IPS-18a (cell line): Measurements from ENCODE around the gene SGTA.

Source experiments
- H3K27ac ChIP-seq: one replicate; pipeline ENCODE4 v1.5.1; 2013; ENCODE audit warnings: low read length
- H3K27me3 ChIP-seq: one replicate; pipeline ENCODE4 v1.6.1; 2013; ENCODE audit warnings: mild to moderate bottlenecking, low read length; ENCODE audit not compliant: control insufficient read depth, insufficient read depth
- H3K36me3 ChIP-seq: one replicate; pipeline ENCODE4 v1.6.1; 2013; ENCODE audit warnings: low read depth, low read length; ENCODE audit not compliant: control insufficient read depth
- H3K4me1 ChIP-seq: one replicate; pipeline ENCODE4 v1.6.1; 2013; ENCODE audit warnings: low read depth, low read length; ENCODE audit not compliant: control insufficient read depth
- H3K4me3 ChIP-seq: one replicate; pipeline ENCODE4 v1.5.1; 2013; ENCODE audit warnings: low read length
- H3K9ac ChIP-seq: one replicate; pipeline ENCODE4 v1.6.1; 2013; ENCODE audit warnings: mild to moderate bottlenecking, low read length, moderate library complexity
- H3K9me3 ChIP-seq: one replicate; pipeline ENCODE4 v1.6.1; 2013; ENCODE audit warnings: low read depth, low read length; ENCODE audit not compliant: control insufficient read depth

SGTA gene

DNA sequence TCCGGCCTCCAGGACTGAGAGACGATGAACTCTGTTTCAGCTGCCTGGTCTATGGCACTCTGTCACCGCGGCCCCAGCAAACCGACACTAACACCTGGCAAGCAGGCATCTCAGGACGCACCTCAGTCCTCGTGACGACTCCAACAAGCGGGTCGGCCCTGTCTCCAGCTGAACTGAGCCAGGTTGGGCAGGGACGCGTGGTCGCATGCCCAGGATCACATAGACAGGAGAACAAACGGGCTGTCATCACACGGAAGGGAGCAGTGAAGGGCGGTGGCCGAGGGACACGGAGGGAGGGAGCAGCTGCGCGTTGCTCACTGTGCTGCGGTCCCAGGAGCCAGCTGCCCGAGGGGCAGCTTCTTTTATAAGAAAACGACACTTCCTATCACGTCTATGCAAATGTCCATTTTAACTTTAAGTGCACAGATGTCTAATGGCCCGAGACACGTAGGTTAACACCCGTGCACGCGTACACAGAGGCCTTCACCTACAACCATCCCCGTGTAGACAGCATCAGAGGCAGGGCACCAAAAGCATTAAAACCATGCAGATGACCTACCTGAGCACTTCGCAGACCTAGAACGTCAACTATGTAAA, 8.9 kb downstream of the SGTA start:
- no peaks in the 10 kb centered on the region for H3K9me3 ChIP-seq
- no peak overlapping the region for H3K9ac ChIP-seq
- no peak overlapping the region for H3K4me3 ChIP-seq
- no peaks in the 10 kb centered on the region for H3K36me3 ChIP-seq
- no peaks in the 10 kb centered on the region for H3K4me1 ChIP-seq
- H3K27me3 ChIP-seq = no peaks in the 10 kb centered on the region
- no peak overlapping the region for H3K27ac ChIP-seq

DNA sequence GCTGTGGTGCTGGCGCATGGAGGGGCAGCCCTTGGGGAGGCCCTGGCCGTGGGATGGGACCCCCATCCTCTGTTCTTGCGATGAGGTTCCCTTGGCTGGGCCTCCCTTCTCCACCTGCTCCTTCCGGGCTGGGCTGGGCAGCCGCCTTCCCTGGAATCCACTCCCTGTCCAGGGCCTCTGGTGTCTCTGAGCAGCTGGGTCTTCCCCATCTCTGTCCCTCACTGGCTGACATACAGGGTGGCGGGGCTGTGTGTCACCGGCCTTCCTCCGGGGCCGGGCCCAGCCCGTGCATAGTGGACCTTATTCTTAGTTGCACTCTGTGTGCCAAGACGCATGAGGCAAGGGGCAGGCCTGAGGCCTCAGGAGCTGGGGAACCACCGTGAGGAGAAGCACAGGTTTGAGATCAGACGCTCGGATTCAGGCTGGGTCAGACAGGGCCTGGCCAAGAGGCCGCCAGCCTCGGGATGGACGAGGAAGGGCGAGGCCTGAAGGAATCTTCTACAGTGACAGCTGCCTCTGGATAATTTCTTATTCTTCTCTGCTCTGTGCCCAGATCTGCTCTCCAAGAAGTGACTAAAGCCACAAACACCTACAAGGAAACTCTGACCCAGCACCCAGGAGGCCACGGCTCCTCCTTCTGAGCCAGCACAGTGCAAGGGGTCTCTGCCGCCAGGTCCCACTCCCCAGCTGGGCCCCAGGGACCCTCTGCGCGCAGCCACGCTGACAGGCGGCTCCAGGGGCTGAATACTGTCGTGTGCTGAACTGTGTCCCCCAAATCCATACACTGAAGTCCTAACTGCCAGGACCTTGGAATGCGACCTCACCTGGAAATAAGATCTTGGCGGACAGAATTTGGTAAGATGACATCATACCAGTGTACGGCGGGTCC, 11.0 kb downstream of the SGTA start:
- no peaks in the 10 kb centered on the region for H3K27me3 ChIP-seq
- H3K9me3 ChIP-seq = no peaks in the 10 kb centered on the region
- no peak overlapping the region for H3K9ac ChIP-seq
- H3K27ac ChIP-seq = no peak overlapping the region
- H3K4me1 ChIP-seq = no peaks in the 10 kb centered on the region
- no peak overlapping the region for H3K4me3 ChIP-seq
- peaks cover 4% of the 10 kb centered on the region for H3K36me3 ChIP-seq

DNA sequence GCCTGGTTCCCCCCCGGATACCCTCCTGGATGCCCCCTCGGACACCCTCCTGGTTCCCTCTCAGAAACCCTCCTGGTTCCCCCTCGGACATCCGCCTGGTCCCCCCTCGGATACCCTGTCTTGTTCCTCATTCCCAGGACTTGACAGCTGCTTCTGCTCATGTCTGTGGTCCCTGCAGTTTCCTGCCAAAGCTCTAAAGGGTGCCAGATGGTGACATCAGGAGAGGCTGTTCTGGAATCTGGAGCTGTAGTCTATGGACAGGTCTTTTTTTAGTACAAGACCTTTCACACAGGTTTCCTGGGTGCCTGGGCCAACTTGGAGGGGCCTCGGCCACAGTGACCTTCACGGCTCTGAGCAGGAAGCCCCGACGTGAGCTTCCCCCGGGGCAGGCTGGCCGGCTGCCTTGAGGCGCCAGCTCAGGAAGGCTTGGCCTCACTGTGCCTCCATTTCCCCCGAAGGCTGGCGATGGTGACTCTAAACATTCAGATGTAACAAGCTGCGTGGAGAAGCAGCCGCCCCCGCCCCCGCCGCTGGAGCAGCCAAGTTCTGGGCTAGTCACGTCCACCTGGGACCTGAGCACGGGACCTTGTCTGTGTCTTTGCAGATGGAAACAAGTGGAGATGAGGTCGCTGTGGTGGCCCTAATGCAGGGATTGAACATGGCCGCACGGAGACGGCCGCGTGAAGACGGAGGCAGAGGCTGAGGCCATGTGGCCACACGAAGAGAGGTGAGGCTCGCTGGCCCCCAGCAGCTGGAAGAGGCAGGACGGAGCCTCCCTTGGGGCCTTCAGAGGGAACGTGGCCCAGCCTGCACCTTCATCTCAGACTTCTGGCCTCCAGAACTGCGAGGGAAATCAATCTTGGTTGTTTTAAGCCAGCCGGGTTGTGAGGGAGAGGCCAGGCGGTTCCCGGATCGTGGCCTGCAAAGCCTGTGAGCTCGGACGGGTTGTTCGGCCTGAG, 12.7 kb downstream of the SGTA start:
- no peaks in the 10 kb centered on the region for H3K27me3 ChIP-seq
- H3K9me3 ChIP-seq = no peaks in the 10 kb centered on the region
- no peak overlapping the region for H3K27ac ChIP-seq
- H3K4me3 ChIP-seq = no peak overlapping the region
- H3K9ac ChIP-seq = no peak overlapping the region
- no peaks in the 10 kb centered on the region for H3K4me1 ChIP-seq
- H3K36me3 ChIP-seq = peaks cover 14% of the 10 kb centered on the region

DNA sequence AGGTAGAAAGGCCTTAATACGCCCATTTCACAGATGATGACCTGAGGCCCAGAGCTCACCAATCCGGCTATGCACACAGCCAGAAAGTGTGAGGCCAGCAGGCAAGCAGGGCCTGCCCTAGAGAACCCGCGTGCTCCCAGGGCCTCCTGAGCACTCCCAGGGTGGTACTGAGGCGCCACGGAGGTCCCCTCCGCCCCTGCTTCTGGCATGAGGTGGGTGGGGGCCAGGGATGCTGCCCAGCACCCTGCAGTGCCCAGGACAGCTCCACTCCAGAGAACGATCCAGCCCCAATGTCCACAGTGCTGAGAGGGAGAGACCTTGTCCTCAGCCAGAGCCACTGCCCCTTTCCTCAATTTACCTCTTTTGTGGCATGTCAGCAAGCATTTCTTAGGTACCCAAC, 13.9 kb downstream of the SGTA start:
- Histone ChIP-seq H3K27me3 (no peaks in the 10 kb centered on the region), H3K27ac (no peak overlapping the region), H3K9ac (no peak overlapping the region), H3K4me3 (no peak overlapping the region), H3K9me3 (no peaks in the 10 kb centered on the region), H3K36me3 (peaks cover 24% of the 10 kb centered on the region), H3K4me1 (no peaks in the 10 kb centered on the region)

DNA sequence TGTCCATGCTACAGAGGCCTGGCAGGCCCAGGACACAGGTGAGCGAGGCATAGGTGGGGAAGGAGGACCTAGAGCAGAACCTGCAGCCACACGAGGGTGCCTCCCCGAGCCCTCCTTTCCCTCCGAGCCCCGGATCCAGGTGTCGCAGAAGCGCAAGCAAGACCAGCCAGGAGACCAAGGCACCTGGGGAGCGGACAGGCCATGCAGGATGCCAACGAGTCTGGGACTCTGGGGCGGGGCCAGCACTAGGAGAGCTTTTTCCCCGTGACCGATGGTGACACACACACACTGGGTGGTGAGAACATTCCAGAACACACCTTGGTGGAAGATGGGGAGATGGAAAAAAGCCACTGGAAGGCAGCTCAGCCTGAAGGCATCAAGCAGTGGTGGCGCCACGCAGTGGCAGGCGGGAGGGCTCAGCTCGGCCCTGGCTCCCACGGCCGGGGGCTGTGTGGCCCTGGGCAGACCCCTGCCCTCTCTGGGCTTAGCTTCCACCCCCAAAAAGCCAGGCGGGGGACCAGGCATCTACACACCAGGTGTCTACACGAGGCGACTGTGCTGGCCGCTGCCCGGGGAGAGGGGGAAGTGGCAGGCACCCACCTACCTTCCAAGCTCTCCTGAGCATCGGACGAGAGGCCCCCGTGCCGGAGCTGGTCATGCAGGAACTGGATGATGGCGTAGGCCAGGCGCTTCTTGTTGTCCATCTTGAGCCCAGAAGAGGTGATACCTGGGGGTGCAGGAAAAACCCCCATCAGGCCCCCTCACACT, 14.5 kb downstream of the SGTA start:
- Histone ChIP-seq H3K4me3 (no peak overlapping the region), H3K4me1 (no peaks in the 10 kb centered on the region), H3K9ac (no peak overlapping the region), H3K27me3 (no peaks in the 10 kb centered on the region), H3K36me3 (peaks cover 30% of the 10 kb centered on the region), H3K9me3 (no peaks in the 10 kb centered on the region), H3K27ac (no peak overlapping the region)

DNA sequence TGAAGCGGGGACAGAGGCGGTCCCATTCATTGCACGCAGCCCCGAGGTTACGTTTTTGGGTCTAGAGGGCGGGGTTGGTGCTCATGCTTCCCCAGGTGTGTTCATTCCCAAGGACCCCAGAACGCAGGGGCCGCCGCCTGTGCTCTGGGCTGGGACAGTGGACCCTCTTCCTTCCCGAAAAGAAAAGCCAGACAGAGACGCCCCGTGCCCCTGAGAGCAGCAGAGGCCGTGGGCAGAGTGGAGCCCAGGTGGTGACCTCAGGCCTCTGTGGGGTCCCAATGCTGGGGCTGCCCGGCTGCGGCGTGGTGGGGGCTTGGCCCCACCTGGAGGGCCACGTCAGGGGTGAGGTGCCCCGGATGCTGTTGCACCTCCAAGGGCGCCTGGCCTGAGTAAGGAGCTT, 15.4 kb downstream of the SGTA start:
- Histone ChIP-seq H3K4me1 (no peaks in the 10 kb centered on the region), H3K36me3 (peaks cover 39% of the 10 kb centered on the region), H3K27me3 (no peaks in the 10 kb centered on the region), H3K27ac (no peak overlapping the region), H3K4me3 (no peak overlapping the region), H3K9me3 (no peaks in the 10 kb centered on the region), H3K9ac (no peak overlapping the region)

DNA sequence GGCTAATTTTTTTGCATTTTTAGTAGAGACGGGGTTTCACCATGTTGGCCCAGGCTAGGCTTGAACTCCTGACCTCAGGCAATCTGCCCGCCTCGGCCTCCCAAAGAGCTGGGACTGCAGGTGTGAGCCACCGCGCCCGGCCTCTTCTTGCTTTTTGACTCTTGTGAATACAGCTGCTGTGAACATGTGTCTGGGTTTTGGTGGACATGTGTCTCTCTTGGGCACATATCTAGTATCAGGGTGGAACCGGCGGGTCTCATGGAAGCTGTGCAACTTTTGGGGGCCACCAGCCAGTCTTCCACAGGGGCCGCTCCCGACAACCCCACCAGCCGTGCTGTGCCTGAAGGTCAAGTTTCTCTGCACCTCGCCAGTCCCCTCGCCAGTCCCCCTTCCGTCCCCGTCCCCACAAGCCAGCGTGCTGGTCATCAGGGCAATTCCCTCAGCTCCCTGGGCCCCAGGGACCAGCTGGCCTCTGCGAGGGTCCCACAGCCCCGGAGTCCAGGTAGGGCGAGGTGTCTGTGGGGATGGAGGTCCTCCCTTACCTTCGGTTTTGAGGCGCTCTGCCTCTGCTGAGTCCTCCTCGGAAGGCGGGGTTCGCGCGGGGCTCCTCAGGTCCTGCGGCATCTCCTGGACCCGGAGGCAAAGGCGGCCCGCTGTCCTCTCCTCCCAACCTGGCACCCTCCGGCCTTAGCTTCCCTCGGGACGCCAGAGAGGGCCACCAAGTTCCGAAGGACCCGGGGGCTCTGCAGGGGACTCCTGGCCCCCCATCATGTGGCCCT, 16.3 kb downstream of the SGTA start:
- Histone ChIP-seq H3K36me3 (peaks cover 48% of the 10 kb centered on the region), H3K27me3 (no peaks in the 10 kb centered on the region), H3K4me3 (no peak overlapping the region), H3K9ac (no peak overlapping the region), H3K4me1 (no peaks in the 10 kb centered on the region), H3K27ac (no peak overlapping the region), H3K9me3 (no peaks in the 10 kb centered on the region)

DNA sequence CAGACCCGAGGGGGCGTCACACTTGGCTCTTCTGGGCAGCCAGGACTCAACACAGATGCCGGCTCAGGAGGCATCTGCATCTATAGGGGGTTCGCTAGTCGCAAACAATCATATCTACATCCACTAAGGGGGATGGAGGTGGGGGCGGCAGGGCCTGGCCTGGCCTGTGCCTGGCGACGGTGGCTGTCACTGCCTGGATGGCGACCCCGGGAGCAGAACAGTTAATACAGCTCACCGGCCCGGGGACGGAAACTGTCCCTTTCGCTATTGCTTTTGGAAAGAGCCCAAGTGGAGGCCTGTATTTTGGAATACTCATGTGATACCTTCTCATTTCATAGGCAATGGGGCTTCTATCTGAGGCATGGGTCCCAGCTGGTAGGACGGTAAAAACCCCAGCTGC, 17.7 kb downstream of the SGTA start:
- H3K27me3 ChIP-seq = no peaks in the 10 kb centered on the region
- H3K36me3 ChIP-seq = peaks cover 61% of the 10 kb centered on the region
- no peak overlapping the region for H3K4me3 ChIP-seq
- H3K27ac ChIP-seq = no peak overlapping the region
- H3K9ac ChIP-seq = no peak overlapping the region
- H3K9me3 ChIP-seq = no peaks in the 10 kb centered on the region
- no peaks in the 10 kb centered on the region for H3K4me1 ChIP-seq

DNA sequence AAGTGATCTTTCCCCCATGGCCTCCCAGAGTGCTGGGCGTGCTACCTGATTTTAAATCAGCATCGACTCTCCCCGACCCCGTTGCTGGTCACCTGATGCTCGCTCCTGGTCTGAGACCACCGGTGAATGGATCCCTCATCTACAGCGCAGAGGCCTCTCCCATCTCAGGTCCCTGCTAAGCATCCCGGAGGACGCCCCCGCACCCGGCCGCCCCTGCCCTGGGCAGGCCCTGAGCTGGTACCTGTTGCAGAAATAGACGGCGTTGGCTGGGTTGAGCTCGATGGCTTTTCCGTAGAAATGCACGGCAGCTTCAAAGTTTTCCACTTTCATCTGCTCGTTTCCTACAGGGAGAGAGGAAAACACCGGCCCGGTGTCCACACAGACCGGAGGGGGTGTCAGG, 18.1 kb downstream of the SGTA start:
- Histone ChIP-seq H3K9me3 (no peaks in the 10 kb centered on the region), H3K27me3 (no peaks in the 10 kb centered on the region), H3K9ac (no peak overlapping the region), H3K4me1 (no peaks in the 10 kb centered on the region), H3K4me3 (no peak overlapping the region), H3K27ac (no peak overlapping the region), H3K36me3 (peaks cover 61% of the 10 kb centered on the region)

DNA sequence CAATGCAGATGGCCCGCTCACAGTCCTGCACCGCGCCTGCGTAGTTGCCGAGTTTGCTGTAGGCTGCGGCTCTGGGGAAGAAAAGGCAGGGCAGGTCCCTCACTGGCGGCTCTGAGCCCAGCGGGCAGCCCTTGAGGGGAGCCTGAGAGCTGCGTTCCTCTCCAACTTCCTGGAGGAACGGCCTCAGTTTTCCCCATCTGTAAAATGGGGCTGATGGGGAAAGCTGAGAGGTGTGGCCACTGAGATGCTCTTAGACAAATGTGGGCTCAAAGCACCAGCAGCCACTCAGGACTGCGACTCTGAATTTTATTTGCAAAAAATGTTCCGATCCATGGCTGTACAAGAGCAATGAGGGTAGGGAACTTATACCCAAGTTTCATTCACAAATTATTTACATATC, 19.4 kb downstream of the SGTA start:
- H3K36me3 ChIP-seq = peaks cover 67% of the 10 kb centered on the region

More for the DNA sequence above, 19.4 kb downstream of the SGTA start:
- no peak overlapping the region for H3K9ac ChIP-seq
- H3K27ac ChIP-seq = no peak overlapping the region
- H3K9me3 ChIP-seq = no peaks in the 10 kb centered on the region
- no peaks in the 10 kb centered on the region for H3K27me3 ChIP-seq
- H3K4me3 ChIP-seq = no peak overlapping the region
- no peaks in the 10 kb centered on the region for H3K4me1 ChIP-seq
